ENCODE results near the gene HORMAD1. TPM values are rescaled to one million over a fixed set of nuclear protein-coding genes. Genes with fewer than 3 reads are reported as not detected.

The HORMAD1 gene
- total and polyA plus RNA-seq, 2 of the 8 experiments (the other 6 are each of a cell fraction or from before 2014, with no cell fraction given) = not detected

DNA sequence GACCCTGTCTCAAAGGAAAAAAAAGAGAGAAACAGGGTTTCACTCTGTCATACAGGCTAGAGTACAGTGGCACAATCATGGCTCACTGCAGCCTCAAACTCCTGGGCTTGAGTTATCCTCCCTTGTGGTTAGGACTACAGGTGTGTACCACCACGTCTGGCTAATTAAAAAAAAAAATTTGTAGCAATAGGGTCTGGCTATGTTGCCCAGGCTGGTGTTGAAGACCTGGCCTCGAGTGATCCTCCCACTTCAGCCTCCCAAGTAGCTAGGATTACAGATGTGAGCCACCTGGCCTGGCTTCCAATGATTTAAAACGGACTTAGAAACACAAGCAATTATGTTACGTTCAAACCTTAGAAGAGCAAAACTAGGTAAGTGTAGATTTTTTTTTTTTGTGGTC, 45.8 kb downstream of the HORMAD1 start:
- Histone ChIP-seq H3K4me1 (replicated peaks in 1 of 4; ENCODE audit: control insufficient read depth in 3 of 4, insufficient read depth in 4 of 4, low read length in 3 of 4) (no peaks in the 10 kb centered on the region), H3K23me2 (ENCODE audit: low read depth, low read length) (no peaks in the 10 kb centered on the region), H4K8ac (ENCODE audit: extremely low read depth, insufficient read depth, low read length) (no peak overlapping the region), H3K36me3 (ENCODE audit: control insufficient read depth in 2 of 4, insufficient read depth in 4 of 4, low read length in 3 of 4) (no peaks in the 10 kb centered on the region; a peak in 1 of 8 replicates), H2BK12ac (ENCODE audit: low read depth, low read length) (no peak overlapping the region), H3K9ac (replicated peaks in 1 of 4; ENCODE audit: extremely low read depth in 1 of 4, low read depth in 3 of 4, low read length in 3 of 4) (no peak overlapping the region), H2BK120ac (replicated peaks; ENCODE audit: low read depth, low read length) (no peak overlapping the region), H3K79me1 (ENCODE audit: low read depth, low read length) (no peaks in the 10 kb centered on the region; the same call in 1 of the 2 replicates), H3K79me2 (ENCODE audit: control insufficient read depth in 1 of 2, insufficient read depth in 2 of 2, low read length in 2 of 2) (peaks cover 0 to 3% of the 10 kb centered on the region in 2 experiments; a peak in 1 of 4 replicates), H3K4me3 (ENCODE audit: extremely low read depth in 1 of 4, insufficient read depth in 2 of 4, low read depth in 3 of 4, low read length in 4 of 4) (no peak overlapping the region), H4K91ac (replicated peaks; ENCODE audit: insufficient read length, low read length) (no peak overlapping the region), H3K27me3 (replicated peaks in 1 of 4; ENCODE audit: control insufficient read depth in 3 of 4, extremely low read depth in 1 of 4, insufficient read depth in 3 of 4, low read length in 3 of 4) (no peaks in the 10 kb centered on the region), H3K9me3 (ENCODE audit: insufficient read depth in 2 of 2, low read depth in 1 of 2, low read length in 1 of 2) (no peaks in the 10 kb centered on the region), H3K4ac (replicated peaks; ENCODE audit: insufficient read length, low read depth, low read length) (no peak overlapping the region), H3K14ac (ENCODE audit: insufficient read length) (no peak overlapping the region), H2BK5ac (ENCODE audit: low read depth, low read length) (no peak overlapping the region), H3K23ac (ENCODE audit: insufficient read length) (no peak overlapping the region), H2BK15ac (ENCODE audit: low read length) (no peak overlapping the region), H3K56ac (replicated peaks; ENCODE audit: insufficient read length, low read depth, low read length) (no peak overlapping the region), H4K20me1 (replicated peaks in 1 of 2; ENCODE audit: control insufficient read depth in 1 of 2, insufficient read depth in 2 of 2, low read length in 2 of 2) (no peaks in the 10 kb centered on the region), H3K4me2 (ENCODE audit: insufficient read depth in 1 of 2, low read depth in 2 of 2, low read length in 2 of 2) (no peak overlapping the region), H3K18ac (ENCODE audit: extremely low read depth, low read length) (no peak overlapping the region), H3K27ac (ENCODE audit: low read depth, low read length) (no peak overlapping the region), H4K5ac (ENCODE audit: insufficient read length, low read depth, low read length) (no peak overlapping the region), H2AFZ (ENCODE audit: low read length) (no peak overlapping the region), H2AK5ac (ENCODE audit: low read depth, low read length) (no peak overlapping the region), H2BK20ac (ENCODE audit: low read length) (no peak overlapping the region)
- ChIA-PET CTCF (ENCODE audit: partially characterized antibody) (interaction anchor here (0.6 to 1.1 kb wide), 2 partner anchors 18 to 862 kb away, joined by 3 read pairs; no protein-coding TSS in a partner anchor), POLR2A (ENCODE audit: partially characterized antibody) (interaction anchor here (0.6 to 1.1 kb wide), 3 partner anchors 26 to 114 kb away, joined by 3 read pairs; no protein-coding TSS in a partner anchor)
- WGBS, 2 experiments (ENCODE audit: extremely low coverage in 1 of 2, insufficient coverage in 1 of 2, insufficient read length in 1 of 2, insufficient replicate concordance in 2 of 2, low coverage in 1 of 2, low lambda C conversion rate in 2 of 2, missing lambda C conversion rate in 1 of 2) = 97% methylated on average over 4 of the region's 4 CpGs; no CpG with 5 or more reads in 1 of the 2 experiments
- no peak for DNase-seq (ENCODE audit: low read depth in 1 of 2, low spot score in 2 of 2)
- no peak for TF ChIP-seq CBX8 (IDR thresholded peaks at IDR 0.05; ENCODE audit: borderline replicate concordance, low read depth, low read length)
- TF ChIP-seq, protein P1, sequence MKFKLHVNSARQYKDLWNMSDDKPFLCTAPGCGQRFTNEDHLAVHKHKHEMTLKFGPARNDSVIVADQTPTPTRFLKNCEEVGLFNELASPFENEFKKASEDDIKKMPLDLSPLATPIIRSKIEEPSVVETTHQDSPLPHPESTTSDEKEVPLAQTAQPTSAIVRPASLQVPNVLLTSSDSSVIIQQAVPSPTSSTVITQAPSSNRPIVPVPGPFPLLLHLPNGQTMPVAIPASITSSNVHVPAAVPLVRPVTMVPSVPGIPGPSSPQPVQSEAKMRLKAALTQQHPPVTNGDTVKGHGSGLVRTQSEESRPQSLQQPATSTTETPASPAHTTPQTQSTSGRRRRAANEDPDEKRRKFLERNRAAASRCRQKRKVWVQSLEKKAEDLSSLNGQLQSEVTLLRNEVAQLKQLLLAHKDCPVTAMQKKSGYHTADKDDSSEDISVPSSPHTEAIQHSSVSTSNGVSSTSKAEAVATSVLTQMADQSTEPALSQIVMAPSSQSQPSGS (IDR thresholded peaks at IDR 0.05; ENCODE audit: low read length) = no peak
- FAIRE-seq = no peak

Data from H1 (cell line).